ENCODE results near the gene COL1A2. TPM values are rescaled to one million over a fixed set of nuclear protein-coding genes. Genes with fewer than 3 reads are reported as not detected.

Gene COL1A2
- total and polyA plus RNA-seq, 2 of the 13 experiments (the other 11 are each of a cell fraction or from before 2014, with no cell fraction given), result not detected

DNA sequence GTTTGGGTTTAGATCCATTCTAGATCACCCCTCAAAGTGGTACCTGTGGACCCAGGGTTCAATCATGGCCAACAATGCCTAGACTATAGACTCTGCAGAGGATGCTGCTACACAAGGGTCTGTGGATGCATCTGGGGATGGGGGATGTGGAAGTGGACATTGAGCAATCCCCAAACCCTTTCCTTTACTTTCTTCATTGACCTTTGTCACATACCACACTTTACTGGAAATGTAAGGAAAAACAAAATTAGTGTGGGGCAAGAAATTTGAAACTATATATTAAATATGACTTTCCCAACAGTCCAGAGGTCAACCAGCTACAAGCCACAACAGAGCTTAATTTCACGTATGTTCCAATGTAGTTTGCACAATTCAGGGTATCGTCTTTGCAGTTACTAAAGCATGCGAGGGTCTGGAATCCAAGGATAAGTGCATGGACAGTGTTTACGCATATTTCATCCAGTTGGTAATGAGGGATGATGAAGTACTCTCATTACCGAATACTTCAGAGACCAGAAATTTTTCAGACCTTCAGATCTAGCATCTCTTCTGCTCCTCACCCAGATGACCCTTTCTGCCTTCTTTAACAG lies 81.7 kb downstream of the COL1A2 start (continued):
- TF ChIP-seq, protein P1, sequence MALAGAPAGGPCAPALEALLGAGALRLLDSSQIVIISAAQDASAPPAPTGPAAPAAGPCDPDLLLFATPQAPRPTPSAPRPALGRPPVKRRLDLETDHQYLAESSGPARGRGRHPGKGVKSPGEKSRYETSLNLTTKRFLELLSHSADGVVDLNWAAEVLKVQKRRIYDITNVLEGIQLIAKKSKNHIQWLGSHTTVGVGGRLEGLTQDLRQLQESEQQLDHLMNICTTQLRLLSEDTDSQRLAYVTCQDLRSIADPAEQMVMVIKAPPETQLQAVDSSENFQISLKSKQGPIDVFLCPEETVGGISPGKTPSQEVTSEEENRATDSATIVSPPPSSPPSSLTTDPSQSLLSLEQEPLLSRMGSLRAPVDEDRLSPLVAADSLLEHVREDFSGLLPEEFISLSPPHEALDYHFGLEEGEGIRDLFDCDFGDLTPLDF (CRISPR knock-in tag; IDR thresholded peaks at IDR 0.05), result no peak
- TF ChIP-seq, protein P2, sequence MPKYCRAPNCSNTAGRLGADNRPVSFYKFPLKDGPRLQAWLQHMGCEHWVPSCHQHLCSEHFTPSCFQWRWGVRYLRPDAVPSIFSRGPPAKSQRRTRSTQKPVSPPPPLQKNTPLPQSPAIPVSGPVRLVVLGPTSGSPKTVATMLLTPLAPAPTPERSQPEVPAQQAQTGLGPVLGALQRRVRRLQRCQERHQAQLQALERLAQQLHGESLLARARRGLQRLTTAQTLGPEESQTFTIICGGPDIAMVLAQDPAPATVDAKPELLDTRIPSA (CRISPR knock-in tag; IDR thresholded peaks at IDR 0.05; ENCODE audit: borderline replicate concordance), result no peak
- TF ChIP-seq SP2 (CRISPR knock-in tag; IDR thresholded peaks at IDR 0.05) (no peak), ZNF337 (CRISPR knock-in tag; IDR thresholded peaks at IDR 0.05; ENCODE audit: borderline replicate concordance, low read depth) (no peak), GTF3A (CRISPR knock-in tag; conservative IDR thresholded peaks at IDR 0.05) (no peak), PAF1 (CRISPR knock-in tag; IDR thresholded peaks at IDR 0.05) (no peak), ZNF264 (CRISPR knock-in tag; IDR thresholded peaks at IDR 0.05) (no peak), SATB2 (CRISPR knock-in tag; IDR thresholded peaks at IDR 0.05) (no peak), CHD4 (IDR thresholded peaks at IDR 0.05; ENCODE audit: borderline replicate concordance, low read length) (no peak), NCOA2 (CRISPR knock-in tag; IDR thresholded peaks at IDR 0.05) (peak; percentile 68; the same call in 1 of the 2 replicates), CHD2 (IDR thresholded peaks at IDR 0.05; ENCODE audit: low read depth, low read length) (no peak), ZNF670 (CRISPR knock-in tag; IDR thresholded peaks at IDR 0.05; ENCODE audit: borderline replicate concordance) (no peak)
- TF ChIP-seq, protein P3, sequence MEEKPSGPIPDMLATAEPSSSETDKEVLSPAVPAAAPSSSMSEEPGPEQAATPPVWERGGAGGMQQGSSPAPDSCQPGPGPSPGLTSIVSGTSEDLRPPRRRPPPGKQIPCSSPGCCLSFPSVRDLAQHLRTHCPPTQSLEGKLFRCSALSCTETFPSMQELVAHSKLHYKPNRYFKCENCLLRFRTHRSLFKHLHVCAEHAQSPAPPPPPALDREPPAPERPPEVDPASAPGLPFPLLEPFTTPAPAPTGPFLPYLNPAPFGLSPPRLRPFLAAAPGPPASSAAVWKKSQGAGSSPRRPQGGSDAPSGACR (CRISPR knock-in tag; IDR thresholded peaks at IDR 0.05), result no peak
- TF ChIP-seq, protein P4, sequence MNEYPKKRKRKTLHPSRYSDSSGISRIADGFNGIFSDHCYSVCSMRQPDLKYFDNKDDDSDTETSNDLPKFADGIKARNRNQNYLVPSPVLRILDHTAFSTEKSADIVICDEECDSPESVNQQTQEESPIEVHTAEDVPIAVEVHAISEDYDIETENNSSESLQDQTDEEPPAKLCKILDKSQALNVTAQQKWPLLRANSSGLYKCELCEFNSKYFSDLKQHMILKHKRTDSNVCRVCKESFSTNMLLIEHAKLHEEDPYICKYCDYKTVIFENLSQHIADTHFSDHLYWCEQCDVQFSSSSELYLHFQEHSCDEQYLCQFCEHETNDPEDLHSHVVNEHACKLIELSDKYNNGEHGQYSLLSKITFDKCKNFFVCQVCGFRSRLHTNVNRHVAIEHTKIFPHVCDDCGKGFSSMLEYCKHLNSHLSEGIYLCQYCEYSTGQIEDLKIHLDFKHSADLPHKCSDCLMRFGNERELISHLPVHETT (CRISPR knock-in tag; conservative IDR thresholded peaks at IDR 0.05), result no peak
- TF ChIP-seq, protein P5, sequence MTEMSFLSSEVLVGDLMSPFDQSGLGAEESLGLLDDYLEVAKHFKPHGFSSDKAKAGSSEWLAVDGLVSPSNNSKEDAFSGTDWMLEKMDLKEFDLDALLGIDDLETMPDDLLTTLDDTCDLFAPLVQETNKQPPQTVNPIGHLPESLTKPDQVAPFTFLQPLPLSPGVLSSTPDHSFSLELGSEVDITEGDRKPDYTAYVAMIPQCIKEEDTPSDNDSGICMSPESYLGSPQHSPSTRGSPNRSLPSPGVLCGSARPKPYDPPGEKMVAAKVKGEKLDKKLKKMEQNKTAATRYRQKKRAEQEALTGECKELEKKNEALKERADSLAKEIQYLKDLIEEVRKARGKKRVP (CRISPR knock-in tag; IDR thresholded peaks at IDR 0.05), result peak in 1 of 2 experiments; percentile 50; a peak in 2 of 4 replicates
- TF ChIP-seq, protein P6, sequence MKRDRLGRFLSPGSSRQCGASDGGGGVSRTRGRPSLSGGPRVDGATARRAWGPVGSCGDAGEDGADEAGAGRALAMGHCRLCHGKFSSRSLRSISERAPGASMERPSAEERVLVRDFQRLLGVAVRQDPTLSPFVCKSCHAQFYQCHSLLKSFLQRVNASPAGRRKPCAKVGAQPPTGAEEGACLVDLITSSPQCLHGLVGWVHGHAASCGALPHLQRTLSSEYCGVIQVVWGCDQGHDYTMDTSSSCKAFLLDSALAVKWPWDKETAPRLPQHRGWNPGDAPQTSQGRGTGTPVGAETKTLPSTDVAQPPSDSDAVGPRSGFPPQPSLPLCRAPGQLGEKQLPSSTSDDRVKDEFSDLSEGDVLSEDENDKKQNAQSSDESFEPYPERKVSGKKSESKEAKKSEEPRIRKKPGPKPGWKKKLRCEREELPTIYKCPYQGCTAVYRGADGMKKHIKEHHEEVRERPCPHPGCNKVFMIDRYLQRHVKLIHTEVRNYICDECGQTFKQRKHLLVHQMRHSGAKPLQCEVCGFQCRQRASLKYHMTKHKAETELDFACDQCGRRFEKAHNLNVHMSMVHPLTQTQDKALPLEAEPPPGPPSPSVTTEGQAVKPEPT (CRISPR knock-in tag; IDR thresholded peaks at IDR 0.05; ENCODE audit: low read depth), result no peak
- TF ChIP-seq, protein P7, sequence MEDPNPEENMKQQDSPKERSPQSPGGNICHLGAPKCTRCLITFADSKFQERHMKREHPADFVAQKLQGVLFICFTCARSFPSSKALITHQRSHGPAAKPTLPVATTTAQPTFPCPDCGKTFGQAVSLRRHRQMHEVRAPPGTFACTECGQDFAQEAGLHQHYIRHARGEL (CRISPR knock-in tag; IDR thresholded peaks at IDR 0.05), result no peak
- TF ChIP-seq, protein P8, sequence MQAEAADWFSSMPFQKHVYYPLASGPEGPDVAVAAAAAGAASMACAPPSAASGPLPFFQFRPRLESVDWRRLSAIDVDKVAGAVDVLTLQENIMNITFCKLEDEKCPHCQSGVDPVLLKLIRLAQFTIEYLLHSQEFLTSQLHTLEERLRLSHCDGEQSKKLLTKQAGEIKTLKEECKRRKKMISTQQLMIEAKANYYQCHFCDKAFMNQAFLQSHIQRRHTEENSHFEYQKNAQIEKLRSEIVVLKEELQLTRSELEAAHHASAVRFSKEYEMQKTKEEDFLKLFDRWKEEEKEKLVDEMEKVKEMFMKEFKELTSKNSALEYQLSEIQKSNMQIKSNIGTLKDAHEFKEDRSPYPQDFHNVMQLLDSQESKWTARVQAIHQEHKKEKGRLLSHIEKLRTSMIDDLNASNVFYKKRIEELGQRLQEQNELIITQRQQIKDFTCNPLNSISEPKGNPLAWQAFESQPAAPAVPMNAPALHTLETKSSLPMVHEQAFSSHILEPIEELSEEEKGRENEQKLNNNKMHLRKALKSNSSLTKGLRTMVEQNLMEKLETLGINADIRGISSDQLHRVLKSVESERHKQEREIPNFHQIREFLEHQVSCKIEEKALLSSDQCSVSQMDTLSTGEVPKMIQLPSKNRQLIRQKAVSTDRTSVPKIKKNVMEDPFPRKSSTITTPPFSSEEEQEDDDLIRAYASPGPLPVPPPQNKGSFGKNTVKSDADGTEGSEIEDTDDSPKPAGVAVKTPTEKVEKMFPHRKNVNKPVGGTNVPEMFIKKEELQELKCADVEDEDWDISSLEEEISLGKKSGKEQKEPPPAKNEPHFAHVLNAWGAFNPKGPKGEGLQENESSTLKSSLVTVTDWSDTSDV (CRISPR knock-in tag; IDR thresholded peaks at IDR 0.05), result no peak
